DND-41 (cell line): ENCODE results near the gene DYNLT2.

Source experiments
- ATAC-seq: fragments of 200-7000 bp; cut with Tn5 transposase; 3 replicates; pipeline ENCODE4 v1.9.1; 2021; ENCODE audit warnings: low read depth; ENCODE audit not compliant: insufficient read depth
- DNase-seq: peaks from one replicate; pipeline ENCODE4 v3.0.0-alpha.2; 2020
- H2AFZ ChIP-seq: 2 replicates; pipeline ENCODE4 v1.6.0; 2012; ENCODE audit warnings: low read depth, low read length
- H3K27ac ChIP-seq: 2 replicates; pipeline ENCODE4 v1.5.1; 2012; ENCODE audit warnings: low read length, inconsistent platforms
- H3K27me3 ChIP-seq: fragments of 200-600 bp; sonication (generic); 2 replicates; pipeline ENCODE4 v1.6.0; 2012; ENCODE audit warnings: low read length, mild to moderate bottlenecking, inconsistent platforms; ENCODE audit not compliant: insufficient read depth, poor library complexity
- H3K36me3 ChIP-seq: 2 replicates; pipeline ENCODE4 v1.5.1; 2012; ENCODE audit warnings: low read length, inconsistent platforms; ENCODE audit not compliant: insufficient read depth
- H3K4me1 ChIP-seq: 2 replicates; pipeline ENCODE4 v1.5.1; 2012; ENCODE audit warnings: mild to moderate bottlenecking, low read length; ENCODE audit not compliant: insufficient read depth
- H3K4me2 ChIP-seq: 2 replicates; pipeline ENCODE4 v1.6.0; 2012; ENCODE audit warnings: mild to moderate bottlenecking, moderate library complexity, low read length, inconsistent platforms; ENCODE audit not compliant: insufficient read depth
- H3K4me3 ChIP-seq, 2 experiments: fragments of 200-600 bp in 1 of 2; shearing (Covaris generic) in 1 of 2; 2 replicates each; pipeline ENCODE4 v1.5.1; 2012 to 2016; ENCODE audit warnings: inconsistent platforms in 2 of 2, low read length in 2 of 2, mild to moderate bottlenecking in 2 of 2, low read depth in 1 of 2, moderate library complexity in 1 of 2
- H3K79me2 ChIP-seq: 2 replicates; pipeline ENCODE4 v1.6.0; 2012; ENCODE audit warnings: low read length, inconsistent platforms; ENCODE audit not compliant: insufficient read depth
- H3K9ac ChIP-seq: 2 replicates; pipeline ENCODE4 v1.6.0; 2012; ENCODE audit warnings: low read depth, mild to moderate bottlenecking, inconsistent platforms, low read length, moderate library complexity
- H3K9me3 ChIP-seq: 2 replicates; pipeline ENCODE4 v1.5.1; 2012; ENCODE audit warnings: low read length, moderate library complexity, mild to moderate bottlenecking, inconsistent platforms; ENCODE audit not compliant: insufficient read depth, severe bottlenecking
- H4K20me1 ChIP-seq: 2 replicates; pipeline ENCODE4 v1.6.0; 2012; ENCODE audit warnings: low read length; ENCODE audit not compliant: insufficient read depth
- EZH2 ChIP-seq: IDR thresholded peaks from 3 replicates; pipeline ENCODE4 v1.6.1; 2012; ENCODE audit warnings: borderline replicate concordance, low read depth, mild to moderate bottlenecking, moderate library complexity, low read length, inconsistent platforms; ENCODE audit not compliant: severe bottlenecking
- TF ChIP-seq, protein P1 (sequence below): IDR thresholded peaks from 2 replicates; pipeline ENCODE4 v1.5.1; 2012; ENCODE audit warnings: borderline replicate concordance, low read length, moderate library complexity, mild to moderate bottlenecking; ENCODE audit not compliant: poor library complexity, severe bottlenecking; ENCODE audit errors: extremely low read depth

The DYNLT2 gene

DNA sequence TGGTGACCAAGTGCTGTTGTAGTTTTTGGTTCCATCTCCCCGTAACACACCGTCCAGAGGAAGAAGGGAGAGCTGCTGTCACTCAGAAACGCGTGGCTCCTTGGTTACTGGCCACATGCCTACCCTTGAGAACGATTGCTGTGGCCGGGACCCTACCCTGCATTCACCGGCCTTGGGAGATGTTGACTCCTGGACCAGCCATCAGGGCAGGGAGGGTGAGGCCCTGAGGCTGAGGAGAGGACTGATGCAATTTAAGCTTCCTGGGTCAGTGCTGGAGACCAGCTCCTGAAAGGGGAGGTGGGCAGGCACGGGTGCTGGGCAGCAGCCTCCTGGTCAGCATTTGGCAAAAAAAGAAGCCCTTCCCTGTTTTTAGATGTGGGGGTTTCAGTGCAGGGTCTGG lies 31.6 kb upstream of the DYNLT2 start:
- DNase-seq (no peak), ATAC-seq (no peak)
- Histone ChIP-seq H4K20me1 (peaks cover 6% of the 10 kb centered on the region; the same call in 1 of the 2 replicates), H3K4me1 (no peaks in the 10 kb centered on the region), H3K9me3 (no peaks in the 10 kb centered on the region), H3K79me2 (no peaks in the 10 kb centered on the region), H3K4me3 (no peak overlapping the region), H3K9ac (no peak overlapping the region), H3K27me3 (no peaks in the 10 kb centered on the region), H3K4me2 (no peak overlapping the region), H2AFZ (no peak overlapping the region), H3K27ac (no peak overlapping the region), H3K36me3 (peaks cover 23% of the 10 kb centered on the region)
- TF ChIP-seq EZH2: no peak
- TF ChIP-seq, protein P1, sequence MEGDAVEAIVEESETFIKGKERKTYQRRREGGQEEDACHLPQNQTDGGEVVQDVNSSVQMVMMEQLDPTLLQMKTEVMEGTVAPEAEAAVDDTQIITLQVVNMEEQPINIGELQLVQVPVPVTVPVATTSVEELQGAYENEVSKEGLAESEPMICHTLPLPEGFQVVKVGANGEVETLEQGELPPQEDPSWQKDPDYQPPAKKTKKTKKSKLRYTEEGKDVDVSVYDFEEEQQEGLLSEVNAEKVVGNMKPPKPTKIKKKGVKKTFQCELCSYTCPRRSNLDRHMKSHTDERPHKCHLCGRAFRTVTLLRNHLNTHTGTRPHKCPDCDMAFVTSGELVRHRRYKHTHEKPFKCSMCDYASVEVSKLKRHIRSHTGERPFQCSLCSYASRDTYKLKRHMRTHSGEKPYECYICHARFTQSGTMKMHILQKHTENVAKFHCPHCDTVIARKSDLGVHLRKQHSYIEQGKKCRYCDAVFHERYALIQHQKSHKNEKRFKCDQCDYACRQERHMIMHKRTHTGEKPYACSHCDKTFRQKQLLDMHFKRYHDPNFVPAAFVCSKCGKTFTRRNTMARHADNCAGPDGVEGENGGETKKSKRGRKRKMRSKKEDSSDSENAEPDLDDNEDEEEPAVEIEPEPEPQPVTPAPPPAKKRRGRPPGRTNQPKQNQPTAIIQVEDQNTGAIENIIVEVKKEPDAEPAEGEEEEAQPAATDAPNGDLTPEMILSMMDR: no peak

DNA sequence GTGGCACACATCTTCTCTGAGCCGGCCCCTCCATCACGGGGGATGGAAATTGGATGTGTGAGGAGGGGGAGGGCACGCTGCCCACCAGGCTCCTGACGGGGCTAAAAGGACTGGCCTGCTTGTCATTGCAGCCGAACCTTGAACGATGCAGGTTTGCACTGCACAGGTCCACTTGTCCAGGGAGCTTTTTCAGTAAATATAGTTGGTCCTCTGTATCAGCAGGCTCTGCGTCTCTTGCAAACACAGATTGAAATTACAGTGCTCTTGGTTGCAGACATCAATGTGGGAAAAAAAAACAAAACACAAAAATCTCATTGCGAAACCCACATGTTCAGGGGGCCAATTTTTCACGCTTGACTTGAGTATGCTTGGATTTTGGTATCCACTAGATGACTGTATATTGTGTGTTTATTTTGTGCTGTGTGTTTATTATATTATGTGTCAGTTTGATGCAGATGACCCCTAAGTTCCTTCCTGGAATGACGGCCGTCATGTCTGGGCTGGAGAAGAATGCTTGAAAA lies 29.3 kb upstream of the DYNLT2 start:
- H3K4me2 ChIP-seq: no peak overlapping the region

DNA sequence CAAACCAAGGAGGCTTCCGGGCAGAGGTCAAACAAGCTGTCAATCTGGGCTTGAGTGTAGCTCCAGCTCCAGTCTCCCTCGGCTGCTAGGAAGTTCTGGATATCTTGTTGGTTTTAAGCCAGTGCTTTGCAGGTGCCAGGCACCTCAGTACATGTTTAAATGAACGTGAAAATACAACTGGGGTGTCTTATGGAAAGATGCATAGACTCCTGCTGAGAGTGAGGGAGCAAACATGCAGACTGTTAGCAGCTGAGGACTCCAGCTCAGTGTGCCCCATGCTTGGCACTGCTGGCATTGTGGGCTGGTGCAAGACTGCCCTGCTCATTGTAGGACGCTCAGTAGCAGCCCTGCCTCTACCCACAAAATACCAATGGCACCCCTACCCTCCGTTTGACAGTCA lies 28.5 kb upstream of the DYNLT2 start:
- Histone ChIP-seq H3K9me3 (no peaks in the 10 kb centered on the region), H3K27me3 (no peaks in the 10 kb centered on the region), H3K79me2 (no peaks in the 10 kb centered on the region), H3K4me1 (no peaks in the 10 kb centered on the region), H3K9ac (no peak overlapping the region), H4K20me1 (no peaks in the 10 kb centered on the region), H3K27ac (no peak overlapping the region), H3K4me3 (no peak overlapping the region), H3K36me3 (peaks cover 51% of the 10 kb centered on the region), H2AFZ (no peak overlapping the region), H3K4me2 (no peak overlapping the region)
- TF ChIP-seq, protein P1: no peak
- TF ChIP-seq EZH2: no peak
- ATAC-seq: no peak
- no peak for DNase-seq

More for the DNA sequence above, 29.3 kb upstream of the DYNLT2 start:
- Histone ChIP-seq H3K9me3 (no peaks in the 10 kb centered on the region), H3K79me2 (no peaks in the 10 kb centered on the region), H3K36me3 (peaks cover 45% of the 10 kb centered on the region), H3K27me3 (no peaks in the 10 kb centered on the region), H3K4me1 (no peaks in the 10 kb centered on the region), H3K27ac (no peak overlapping the region), H4K20me1 (peaks cover under 1% of the 10 kb centered on the region; the same call in 1 of the 2 replicates), H2AFZ (no peak overlapping the region), H3K4me3 (no peak overlapping the region), H3K9ac (no peak overlapping the region)
- TF ChIP-seq, protein P1: no peak
- no peak for TF ChIP-seq EZH2
- ATAC-seq: no peak
- no peak for DNase-seq
